Measurements from ENCODE around the gene PRDX3. TPM values are rescaled to one million over a fixed set of nuclear protein-coding genes. Genes with fewer than 3 reads are reported as not detected.

Gene PRDX3
- total and polyA plus RNA-seq, 2 of the 4 experiments (the other 2 are of a cell fraction), result 169 to 187 TPM

- Histone ChIP-seq H3K9ac (ENCODE audit: low read depth, low read length) (no peak overlapping the region), H3K4me3 (ENCODE audit: insufficient read depth, low read depth, low read length) (no peak overlapping the region), H3K4me1 (ENCODE audit: control insufficient read depth, insufficient read depth, low read length) (peaks cover 6% of the 10 kb centered on the region; the same call in 1 of the 2 replicates), H2BK15ac (ENCODE audit: low read depth, low read length) (no peak overlapping the region), H4K8ac (ENCODE audit: low read depth in 2 of 2, low read length in 2 of 2) (peak overlapping the region in 1 of 2 experiments; percentile 26; a peak in 2 of 4 replicates), H2BK120ac (ENCODE audit: low read depth, low read length) (peak overlapping the region; percentile 74; the same call in 1 of the 2 replicates), H3K9me3 (ENCODE audit: control insufficient read depth, insufficient read depth, low read length) (no peaks in the 10 kb centered on the region), H3K4ac (ENCODE audit: low read depth, low read length) (peak overlapping the region; percentile 76), H4K5ac (ENCODE audit: low read depth, low read length) (peak overlapping the region; percentile 92; the same call in 1 of the 2 replicates), H3K18ac (ENCODE audit: low read depth, low read length) (peak overlapping the region; percentile 88; the same call in 1 of the 2 replicates), H2BK20ac (ENCODE audit: low read depth, low read length) (peak overlapping the region; percentile 57; the same call in 1 of the 2 replicates), H4K20me1 (ENCODE audit: insufficient read depth, low read length) (no peaks in the 10 kb centered on the region), H3K27ac (ENCODE audit: insufficient read depth, low read length) (peak overlapping the region; percentile 94), H3K36me3 (ENCODE audit: control insufficient read depth, insufficient read depth, low read length) (peaks cover 27% of the 10 kb centered on the region), H3K79me1 (ENCODE audit: low read depth in 1 of 2, low read length in 2 of 2) (peaks cover 8 to 29% of the 10 kb centered on the region in 2 experiments; a peak in 3 of 4 replicates), H3K4me2 (ENCODE audit: low read depth, low read length) (no peak overlapping the region), H3K56ac (ENCODE audit: extremely low read depth, insufficient read depth, low read length) (no peak overlapping the region), H2BK5ac (ENCODE audit: low read depth, low read length, poor library complexity, severe bottlenecking) (peak overlapping the region; percentile 99), H2AFZ (replicated peaks; ENCODE audit: low read length, poor library complexity) (no peak overlapping the region), H3K27me3 (ENCODE audit: control insufficient read depth, insufficient read depth, low read length) (no peaks in the 10 kb centered on the region), H3K14ac (replicated peaks; ENCODE audit: low read depth, low read length) (0 out of 2 replicates have a peak overlapping the region, but pooled peaks have one; percentile 68), H3K23ac (ENCODE audit: low read depth, low read length) (peak overlapping the region; percentile 64; the same call in 1 of the 2 replicates), H2AK9ac (replicated peaks; ENCODE audit: low read depth, low read length, poor library complexity) (no peak overlapping the region), H3K9me1 (ENCODE audit: insufficient read depth, low read length) (peaks cover 11% of the 10 kb centered on the region), H4K91ac (ENCODE audit: insufficient read depth, low read depth, low read length) (peak overlapping the region; percentile 58; the same call in 1 of the 2 replicates), H2AK5ac (ENCODE audit: low read depth, low read length) (no peak overlapping the region)
- ATAC-seq (ENCODE audit: low read depth) (peak; percentile 63), DNase-seq (peak; percentile 63)
- no peak for TF ChIP-seq ELK1 (IDR thresholded peaks at IDR 0.05; ENCODE audit: borderline replicate concordance, low read depth, low read length)
- TF ChIP-seq NFE2L2 (IDR thresholded peaks at IDR 0.05; ENCODE audit: low read depth, low read length), result no peak
- 0 out of 2 replicates have a peak, but pooled peaks have one; percentile 34 for TF ChIP-seq MXI1 (IDR thresholded peaks at IDR 0.05; ENCODE audit: borderline replicate concordance, low read depth, low read length)
- TF ChIP-seq CEBPB (IDR thresholded peaks at IDR 0.05; ENCODE audit: low read depth, low read length), result peak; percentile 92
- no peak for TF ChIP-seq CTCF (conservative IDR thresholded peaks at IDR 0.05; ENCODE audit: low read depth, low read length)
- no peak for TF ChIP-seq SMC3 (IDR thresholded peaks at IDR 0.05; ENCODE audit: low read depth, low read length)
- no peak for TF ChIP-seq RCOR1 (IDR thresholded peaks at IDR 0.05; ENCODE audit: insufficient replicate concordance, low read length)
- TF ChIP-seq RAD21 (IDR thresholded peaks at IDR 0.05; ENCODE audit: low read length), result no peak
- no peak for TF ChIP-seq USF2 (IDR thresholded peaks at IDR 0.05; ENCODE audit: low read depth, low read length)
- TF ChIP-seq FOS (IDR thresholded peaks at IDR 0.05; ENCODE audit: low read depth, low read length), result 0 out of 2 replicates have a peak, but pooled peaks have one; percentile 15
- 0 out of 2 replicates have a peak, but pooled peaks have one; percentile 19 for TF ChIP-seq BHLHE40 (IDR thresholded peaks at IDR 0.05; ENCODE audit: low read depth, low read length)
- TF ChIP-seq POLR2A (IDR thresholded peaks at IDR 0.05; ENCODE audit: low read depth, low read length), result no peak
- WGBS, 2 experiments (ENCODE audit: extremely low coverage in 2 of 2, insufficient read length in 1 of 2), result 60% methylated on average over 2 of the region's 7 CpGs; no CpG with 5 or more reads in 1 of the 2 experiments
- POLR2A ChIA-PET (ENCODE audit: unreplicated experiment), result no interaction called here
- no TSS peak for BruUV-seq (replicated peaks)
- intact Hi-C loops (cut with micrococcal nuclease), result loop anchor here (5.0 kb wide), 1 partner anchor 311 kb away; no protein-coding TSS in a partner anchor
- CTCF ChIA-PET, result no interaction called here
- in situ Hi-C loops (cut with MboI; ENCODE audit: low sequenced_read_pairs), result no loop called here
- dilution Hi-C loops (cut with HindIII; ENCODE audit: low sequenced_read_pairs, unreplicated experiment), result no loop called here
Measured at GRCh38 chr10:119136084-119136483, 42.5 kb downstream of the PRDX3 start.
